Suprapubic skin (tissue), 4 donors: Measurements from ENCODE around the gene CYP3A4. TPM values are rescaled to one million over a fixed set of nuclear protein-coding genes. Genes with fewer than 3 reads are reported as not detected.

Experiments
- DNase-seq, 2 donors: peaks; one replicate each; pipeline ENCODE4 v3.0.0-alpha.2; 2019; ENCODE audit warnings: low spot score in 2 of 2
- H3K27ac ChIP-seq: fragments of 200-600 bp; sonication (generic); one replicate; pipeline ENCODE4 v1.5.1; 2019
- H3K27me3 ChIP-seq: fragments of 200-600 bp; sonication (generic); one replicate; pipeline ENCODE4 v1.5.1; 2019
- H3K36me3 ChIP-seq: fragments of 200-600 bp; sonication (generic); one replicate; pipeline ENCODE4 v1.5.1; 2019
- H3K4me1 ChIP-seq: fragments of 200-600 bp; sonication (generic); one replicate; pipeline ENCODE4 v1.5.1; 2019
- H3K4me3 ChIP-seq: fragments of 200-600 bp; sonication (generic); one replicate; pipeline ENCODE4 v1.5.1; 2019; ENCODE audit warnings: mild to moderate bottlenecking
- H3K9me3 ChIP-seq: fragments of 200-600 bp; sonication (generic); one replicate; pipeline ENCODE4 v1.5.1; 2019
- EP300 ChIP-seq: sonication (generic); formaldehyde crosslinking; IDR thresholded peaks from one replicate; pipeline ENCODE4 v1.6.1; 2017; ENCODE audit warnings: antibody characterized with exemption
- POLR2A ChIP-seq, 2 donors: fragments of 450-650 bp; IDR thresholded peaks; one replicate each; pipeline ENCODE4 v1.6.1; 2017; ENCODE audit warnings: antibody characterized with exemption in 2 of 2, mild to moderate bottlenecking in 2 of 2, moderate library complexity in 2 of 2
- POLR2AphosphoS5 ChIP-seq, 3 donors: sonication (generic); formaldehyde crosslinking; IDR thresholded peaks; one replicate each; pipeline ENCODE4 v1.6.1; 2017; ENCODE audit warnings: antibody characterized with exemption in 3 of 3
- WGBS: methylation state at CpG from one replicate; pipeline ENCODE4 v1.1.5; 2018; 5-methylcytosine and 5-hydroxymethylcytosine counted together
- total RNA-seq, 4 donors: library from RNA; depleted of rRNA; stranded (reverse); fragments of >200 nt; gene quantifications; one replicate each; pipeline ENCODE4 v1.1.0, GENCODE V29; 2016
- TF ChIP-seq, protein P1 (sequence below), 2 donors: fragments of 200-600 bp in 1 of 2; fragments of 450-650 bp in 1 of 2; sonication (generic) in 1 of 2; IDR thresholded peaks; one replicate each; pipeline ENCODE4 v1.5.1; 2016 to 2019; ENCODE audit warnings: antibody characterized with exemption in 2 of 2, mild to moderate bottlenecking in 1 of 2, moderate library complexity in 1 of 2

CYP3A4 gene
- total RNA-seq, 4 donors from 2014 or later, result 2.3 to 7.8 (median 4.4) TPM

DNA sequence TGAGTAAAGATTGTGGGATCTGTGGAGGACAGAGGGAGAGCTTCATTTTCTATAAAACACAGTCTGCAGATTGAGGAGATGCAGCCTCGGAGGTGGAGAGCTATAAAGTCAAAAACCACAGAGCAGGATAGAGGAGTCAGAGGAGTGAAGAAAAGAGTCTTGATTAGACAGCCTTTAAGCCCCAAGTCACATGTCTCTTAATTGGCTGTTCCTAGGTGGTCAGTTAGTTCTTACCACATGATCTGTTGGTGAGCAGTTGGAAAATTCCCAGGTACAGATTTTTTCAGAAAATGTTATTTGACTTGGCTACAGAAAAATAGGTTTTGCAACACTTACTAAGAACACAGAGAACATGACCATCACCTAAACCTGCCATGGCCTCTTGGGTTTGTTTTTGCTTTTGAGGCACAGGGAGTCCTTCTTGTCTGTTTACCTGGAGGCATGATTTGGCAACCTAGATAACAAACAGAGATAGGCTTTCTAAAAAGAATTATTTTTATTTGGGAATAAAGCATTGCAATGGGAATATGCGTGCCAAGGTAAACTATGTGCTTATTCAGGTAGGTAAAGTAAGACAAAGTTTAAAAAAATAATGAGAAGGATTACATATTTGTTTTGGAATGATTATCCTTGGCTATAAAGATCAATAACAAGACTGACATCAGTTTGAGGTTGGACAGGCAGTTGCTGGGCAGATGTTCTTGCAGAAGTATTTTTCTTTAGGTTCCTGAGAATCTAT, 43.2 kb upstream of the CYP3A4 start:
- H3K27ac ChIP-seq, result no peak overlapping the region
- no peaks in the 10 kb centered on the region for H3K4me1 ChIP-seq
- DNase-seq, result no peak
- no peaks in the 10 kb centered on the region for H3K9me3 ChIP-seq
- TF ChIP-seq EP300, result no peak
- TF ChIP-seq, protein P1, sequence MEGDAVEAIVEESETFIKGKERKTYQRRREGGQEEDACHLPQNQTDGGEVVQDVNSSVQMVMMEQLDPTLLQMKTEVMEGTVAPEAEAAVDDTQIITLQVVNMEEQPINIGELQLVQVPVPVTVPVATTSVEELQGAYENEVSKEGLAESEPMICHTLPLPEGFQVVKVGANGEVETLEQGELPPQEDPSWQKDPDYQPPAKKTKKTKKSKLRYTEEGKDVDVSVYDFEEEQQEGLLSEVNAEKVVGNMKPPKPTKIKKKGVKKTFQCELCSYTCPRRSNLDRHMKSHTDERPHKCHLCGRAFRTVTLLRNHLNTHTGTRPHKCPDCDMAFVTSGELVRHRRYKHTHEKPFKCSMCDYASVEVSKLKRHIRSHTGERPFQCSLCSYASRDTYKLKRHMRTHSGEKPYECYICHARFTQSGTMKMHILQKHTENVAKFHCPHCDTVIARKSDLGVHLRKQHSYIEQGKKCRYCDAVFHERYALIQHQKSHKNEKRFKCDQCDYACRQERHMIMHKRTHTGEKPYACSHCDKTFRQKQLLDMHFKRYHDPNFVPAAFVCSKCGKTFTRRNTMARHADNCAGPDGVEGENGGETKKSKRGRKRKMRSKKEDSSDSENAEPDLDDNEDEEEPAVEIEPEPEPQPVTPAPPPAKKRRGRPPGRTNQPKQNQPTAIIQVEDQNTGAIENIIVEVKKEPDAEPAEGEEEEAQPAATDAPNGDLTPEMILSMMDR (IDR thresholded peaks at IDR 0.05), result no peak
- TF ChIP-seq POLR2A (IDR thresholded peaks at IDR 0.05), result no peak
- no peak for TF ChIP-seq POLR2AphosphoS5 (IDR thresholded peaks at IDR 0.05)
- WGBS, result 71% methylated on average over 2 of the region's 2 CpGs
- no peak overlapping the region for H3K4me3 ChIP-seq
- H3K27me3 ChIP-seq, result no peaks in the 10 kb centered on the region
- H3K36me3 ChIP-seq, result no peaks in the 10 kb centered on the region

DNA sequence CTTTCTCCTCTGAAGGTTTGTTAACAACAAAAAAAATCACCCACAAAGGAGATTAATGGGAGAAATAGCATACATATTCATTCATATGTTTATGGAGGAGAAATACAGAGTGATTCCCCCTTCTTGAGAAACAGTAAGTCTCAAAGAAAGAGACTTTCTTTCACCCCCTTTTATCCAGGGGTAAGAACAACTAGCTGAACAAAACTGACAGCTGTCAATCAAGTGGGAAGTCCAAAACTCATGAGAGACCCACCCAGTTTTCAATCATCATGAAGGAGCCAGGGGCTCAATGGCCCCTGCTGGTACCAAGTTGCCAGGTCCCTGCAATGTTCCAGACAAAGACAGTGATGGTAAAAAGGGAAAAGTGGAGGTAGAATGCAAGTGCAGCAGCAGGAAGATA, 41.9 kb upstream of the CYP3A4 start:
- no peaks in the 10 kb centered on the region for H3K4me1 ChIP-seq
- no peaks in the 10 kb centered on the region for H3K27me3 ChIP-seq
- H3K27ac ChIP-seq, result no peak overlapping the region
- TF ChIP-seq POLR2A (IDR thresholded peaks at IDR 0.05), result no peak
- no peak for TF ChIP-seq EP300
- no peak for TF ChIP-seq POLR2AphosphoS5 (IDR thresholded peaks at IDR 0.05)
- TF ChIP-seq, protein P1 (IDR thresholded peaks at IDR 0.05), result no peak
- no peak overlapping the region for H3K4me3 ChIP-seq
- no peaks in the 10 kb centered on the region for H3K36me3 ChIP-seq
- H3K9me3 ChIP-seq, result no peaks in the 10 kb centered on the region
- no peak for DNase-seq

DNA sequence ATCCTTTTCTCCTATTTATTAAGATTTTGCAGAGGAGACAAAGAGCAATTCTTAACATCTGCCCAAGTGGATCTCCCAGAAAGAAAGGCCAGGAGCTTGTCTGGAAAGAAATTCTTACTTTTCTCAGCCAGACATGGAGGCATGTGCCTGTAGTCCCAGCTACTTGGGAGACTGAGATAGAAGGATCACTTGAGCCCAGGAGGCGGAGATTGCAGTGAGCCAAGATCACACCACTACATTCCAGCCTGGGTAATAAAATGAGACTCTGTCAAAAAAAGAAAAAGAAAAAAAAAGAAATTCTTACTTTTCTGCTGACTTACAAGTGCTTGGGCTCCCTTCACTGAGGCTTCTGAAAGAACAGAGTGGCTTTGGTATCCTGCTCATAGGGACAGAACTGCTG, 41.5 kb upstream of the CYP3A4 start:
- DNase-seq, result no peak
- no peaks in the 10 kb centered on the region for H3K27me3 ChIP-seq
- H3K36me3 ChIP-seq, result no peaks in the 10 kb centered on the region
- no peaks in the 10 kb centered on the region for H3K4me1 ChIP-seq
- H3K27ac ChIP-seq, result no peak overlapping the region
- TF ChIP-seq, protein P1 (IDR thresholded peaks at IDR 0.05), result no peak
- no peak for TF ChIP-seq EP300
- TF ChIP-seq POLR2A (IDR thresholded peaks at IDR 0.05), result no peak
- TF ChIP-seq POLR2AphosphoS5 (IDR thresholded peaks at IDR 0.05), result no peak
- H3K9me3 ChIP-seq, result no peaks in the 10 kb centered on the region
- no peak overlapping the region for H3K4me3 ChIP-seq
- 92% methylated on average over 1 of the region's 1 CpG for WGBS

DNA sequence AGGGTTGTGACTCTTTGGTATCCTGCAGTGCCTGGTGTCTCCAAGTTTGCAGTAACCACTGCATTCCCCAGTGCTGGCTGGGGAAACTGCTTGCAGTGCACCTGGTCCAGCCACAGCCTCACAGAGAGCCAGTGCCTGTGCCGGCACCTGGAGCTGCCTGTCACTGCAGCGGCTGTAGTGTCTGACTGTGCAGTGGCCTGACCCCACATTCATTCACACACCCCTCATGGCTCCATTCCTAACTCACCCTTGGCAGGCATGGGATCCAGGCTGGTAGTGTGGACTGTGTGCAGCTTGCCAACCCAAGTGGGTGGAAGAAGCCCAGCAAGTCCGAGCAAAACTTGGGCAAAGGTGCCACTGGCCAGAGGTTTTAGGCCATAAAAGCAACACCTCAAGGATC, 40.1 kb upstream of the CYP3A4 start:
- no peak overlapping the region for H3K27ac ChIP-seq
- H3K36me3 ChIP-seq, result no peaks in the 10 kb centered on the region
- no peaks in the 10 kb centered on the region for H3K4me1 ChIP-seq
- H3K27me3 ChIP-seq, result no peaks in the 10 kb centered on the region
- 78% methylated on average over 1 of the region's 3 CpGs for WGBS
- no peak for DNase-seq
- H3K4me3 ChIP-seq, result no peak overlapping the region
- H3K9me3 ChIP-seq, result no peaks in the 10 kb centered on the region
- TF ChIP-seq POLR2A (IDR thresholded peaks at IDR 0.05), result no peak
- TF ChIP-seq POLR2AphosphoS5 (IDR thresholded peaks at IDR 0.05), result no peak
- TF ChIP-seq EP300, result no peak
- TF ChIP-seq, protein P1 (IDR thresholded peaks at IDR 0.05), result no peak

DNA sequence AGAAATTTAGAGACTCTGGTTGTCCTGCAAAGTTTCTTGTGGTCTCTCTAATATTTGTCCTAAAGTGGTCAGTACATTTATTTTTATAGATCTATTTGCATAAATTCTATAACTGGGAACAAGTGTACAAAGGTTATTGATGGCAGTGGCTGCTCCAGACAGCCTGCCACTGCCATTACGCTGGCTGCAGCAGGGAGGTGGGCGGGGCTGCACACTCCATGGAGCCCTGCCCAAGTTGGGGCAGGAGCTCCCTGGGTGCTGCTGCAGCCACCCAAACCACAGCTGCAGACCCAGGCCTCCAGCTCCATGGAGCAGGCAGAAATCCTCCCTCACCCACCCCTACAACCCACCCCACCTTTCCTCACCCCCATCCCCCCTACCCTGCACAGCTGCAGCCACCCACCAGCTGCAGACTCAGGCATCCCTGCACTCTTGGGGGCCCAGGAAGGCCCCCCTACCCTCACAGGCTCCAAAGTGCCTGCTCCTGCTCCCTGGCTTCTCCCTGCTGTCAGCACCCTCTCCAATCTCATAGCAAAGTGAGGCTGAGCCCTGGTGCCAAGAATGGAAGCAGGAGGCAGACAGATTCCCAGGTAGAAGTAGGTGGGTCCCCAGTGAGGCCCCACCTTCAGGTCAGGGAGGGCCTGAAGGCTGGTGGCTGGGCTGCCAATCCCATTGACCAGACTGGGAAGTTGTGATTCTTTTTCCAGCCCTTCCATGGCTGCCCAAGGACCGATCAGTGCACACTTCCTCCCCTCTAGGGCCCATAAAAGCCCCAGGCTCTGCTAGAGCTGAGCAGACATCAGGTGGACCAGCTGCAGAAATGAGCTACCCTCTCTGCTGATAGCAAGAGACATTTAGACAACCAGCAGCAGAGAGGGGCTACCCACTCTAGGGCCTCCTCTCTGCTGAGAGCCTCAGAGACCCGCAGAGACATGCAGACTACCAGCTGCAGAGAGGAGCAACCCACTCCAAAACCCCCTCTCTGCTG, 39.0 kb upstream of the CYP3A4 start:
- H3K36me3 ChIP-seq, result no peaks in the 10 kb centered on the region
- no peak for TF ChIP-seq EP300
- no peak for TF ChIP-seq POLR2AphosphoS5 (IDR thresholded peaks at IDR 0.05)
- no peak for TF ChIP-seq POLR2A (IDR thresholded peaks at IDR 0.05)
- TF ChIP-seq, protein P1 (IDR thresholded peaks at IDR 0.05), result no peak
- DNase-seq, result no peak
- H3K4me3 ChIP-seq, result no peak overlapping the region
- WGBS, result 49% methylated on average over 2 of the region's 4 CpGs
- H3K9me3 ChIP-seq, result no peaks in the 10 kb centered on the region
- H3K4me1 ChIP-seq, result no peaks in the 10 kb centered on the region
- no peak overlapping the region for H3K27ac ChIP-seq
- no peaks in the 10 kb centered on the region for H3K27me3 ChIP-seq
